Activated CD8-positive, alpha-beta T cell treated with anti-CD3 and anti-CD28 coated beads for 36 hours (primary cell): Measurements from ENCODE around the gene FOXP1. TPM values are rescaled to one million over a fixed set of nuclear protein-coding genes. Genes with fewer than 3 reads are reported as not detected.
A peak's percentile ranks its signal among the peaks of the same experiment; 100 is the strongest.

Source experiments
- ATAC-seq: fragments of 200-7000 bp; cut with Tn5 transposase; one replicate; pipeline ENCODE4 v1.10.0; 2021; ENCODE audit warnings: mild to moderate bottlenecking, moderate library complexity
- CTCF ChIA-PET: fragments of 350-600 bp; sonication (Branson Sonifier 250); formaldehyde crosslinking; loops from one replicate; lab custom pipeline; 2021; ENCODE audit warnings: antibody characterized with exemption; lab: Charles Lee
- POLR2A ChIA-PET: fragments of 350-600 bp; sonication (Branson Sonifier 250); formaldehyde crosslinking; loops from one replicate; lab custom pipeline; 2021; ENCODE audit warnings: antibody characterized with exemption; lab: Charles Lee
- DNase-seq: peaks from one replicate; pipeline ENCODE4 v3.0.0-alpha.2; 2020
- H3K27ac Mint-ChIP-seq: one replicate; pipeline ENCODE4 v1.8.0; 2021; ENCODE audit warnings: mild to moderate bottlenecking, mixed read lengths
- H3K27me3 Mint-ChIP-seq: one replicate; pipeline ENCODE4 v1.8.0; 2021; ENCODE audit warnings: mixed read lengths
- H3K36me3 Mint-ChIP-seq: one replicate; pipeline ENCODE4 v1.8.0; 2021; ENCODE audit warnings: low read depth, mixed read lengths
- H3K4me1 Mint-ChIP-seq: one replicate; pipeline ENCODE4 v1.8.0; 2021; ENCODE audit warnings: low read depth, mixed read lengths
- H3K4me3 Mint-ChIP-seq: one replicate; pipeline ENCODE4 v1.8.0; 2021; ENCODE audit warnings: mild to moderate bottlenecking, moderate library complexity, mixed read lengths
- H3K9me3 Mint-ChIP-seq: one replicate; pipeline ENCODE4 v1.8.0; 2021; ENCODE audit warnings: mixed read lengths
- intact Hi-C: fragments of 100-400 bp; cut with micrococcal nuclease; formaldehyde crosslinking; loops from one replicate; pipeline ENCODE4 v1.10.0; 2022
- total RNA-seq, 2 experiments: library from RNA; stranded (reverse); gene quantifications; one replicate each; pipeline ENCODE4 v1.2.3, GENCODE V29; 2021
- TF ChIP-seq, protein P1 (sequence below): fragments of 200-600 bp; IDR thresholded peaks from one replicate; pipeline ENCODE4 v1.8.0; 2022; ENCODE audit warnings: antibody characterized with exemption, mild to moderate bottlenecking

FOXP1 gene
- total RNA-seq, 2 experiments from 2014 or later = 145 to 153 TPM

DNA sequence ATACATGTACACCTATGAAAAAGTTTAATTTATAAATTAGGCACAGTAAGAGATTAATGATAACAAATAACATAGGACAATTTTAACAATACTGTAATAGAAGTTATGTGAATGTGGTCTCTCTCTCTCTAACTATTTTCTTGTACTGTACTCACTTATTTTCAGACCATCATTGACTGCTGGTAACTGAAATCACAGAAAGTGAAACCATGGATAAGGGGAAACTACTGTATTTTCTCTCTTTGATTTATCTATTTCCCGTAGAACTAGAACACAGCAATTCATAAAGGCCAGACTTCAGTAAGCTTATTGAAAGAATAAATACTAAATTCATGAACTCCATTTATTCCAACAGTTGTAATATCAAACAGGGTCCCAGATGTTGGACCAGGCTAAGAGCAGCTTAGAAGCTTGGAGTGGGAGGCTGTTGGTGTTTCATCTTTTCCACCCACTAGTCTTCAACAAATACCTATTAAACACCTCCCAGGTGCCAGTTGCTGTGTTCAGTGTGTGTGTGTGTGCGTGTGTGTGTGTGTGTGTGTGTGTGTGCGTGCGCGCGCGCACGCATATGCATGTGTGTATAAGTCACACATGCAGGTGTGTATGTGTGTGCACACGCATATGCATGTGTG, 235.4 kb downstream of the FOXP1 start:
- CTCF ChIA-PET = interaction anchor here (1.0 kb wide), 1 partner anchor 31 kb away, joined by 3 read pairs; no protein-coding TSS in a partner anchor
- peak; percentile 25 for DNase-seq

DNA sequence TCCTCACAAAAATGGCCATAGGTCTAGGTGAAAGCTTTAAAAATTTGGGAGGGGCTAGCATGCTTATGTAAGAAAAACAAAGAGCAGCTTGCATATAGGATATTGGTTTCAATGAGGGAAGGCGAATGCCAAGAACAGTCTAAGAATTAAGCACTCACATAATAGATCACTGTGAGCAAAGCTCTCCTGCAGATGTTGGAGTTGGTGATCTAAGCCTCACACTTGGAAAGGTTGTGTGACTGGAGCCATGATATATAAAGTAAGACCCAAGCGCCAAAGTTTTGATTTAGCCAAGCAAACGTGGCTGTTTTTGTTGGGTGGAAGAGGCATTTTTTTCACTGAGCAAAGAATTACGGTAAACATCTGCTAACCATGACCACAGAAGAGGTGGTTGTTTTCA, 237.5 kb downstream of the FOXP1 start:
- no peak overlapping the region for H3K27ac Mint-ChIP-seq
- DNase-seq (no peak), ATAC-seq (no peak)
- peaks cover 52% of the 10 kb centered on the region for H3K4me1 Mint-ChIP-seq
- peaks cover 28% of the 10 kb centered on the region for H3K36me3 Mint-ChIP-seq
- CTCF ChIA-PET = interaction anchor here (1.0 kb wide), 1 partner anchor 13 kb away, joined by 3 read pairs; no protein-coding TSS in a partner anchor
- POLR2A ChIA-PET = interaction anchor here (0.6 to 1.2 kb wide), 3 partner anchors 9 to 133 kb away, joined by 3 to 4 read pairs (median 3); no protein-coding TSS in a partner anchor
- peaks cover 7% of the 10 kb centered on the region for H3K9me3 Mint-ChIP-seq
- H3K4me3 Mint-ChIP-seq = no peak overlapping the region
- TF ChIP-seq, protein P1, sequence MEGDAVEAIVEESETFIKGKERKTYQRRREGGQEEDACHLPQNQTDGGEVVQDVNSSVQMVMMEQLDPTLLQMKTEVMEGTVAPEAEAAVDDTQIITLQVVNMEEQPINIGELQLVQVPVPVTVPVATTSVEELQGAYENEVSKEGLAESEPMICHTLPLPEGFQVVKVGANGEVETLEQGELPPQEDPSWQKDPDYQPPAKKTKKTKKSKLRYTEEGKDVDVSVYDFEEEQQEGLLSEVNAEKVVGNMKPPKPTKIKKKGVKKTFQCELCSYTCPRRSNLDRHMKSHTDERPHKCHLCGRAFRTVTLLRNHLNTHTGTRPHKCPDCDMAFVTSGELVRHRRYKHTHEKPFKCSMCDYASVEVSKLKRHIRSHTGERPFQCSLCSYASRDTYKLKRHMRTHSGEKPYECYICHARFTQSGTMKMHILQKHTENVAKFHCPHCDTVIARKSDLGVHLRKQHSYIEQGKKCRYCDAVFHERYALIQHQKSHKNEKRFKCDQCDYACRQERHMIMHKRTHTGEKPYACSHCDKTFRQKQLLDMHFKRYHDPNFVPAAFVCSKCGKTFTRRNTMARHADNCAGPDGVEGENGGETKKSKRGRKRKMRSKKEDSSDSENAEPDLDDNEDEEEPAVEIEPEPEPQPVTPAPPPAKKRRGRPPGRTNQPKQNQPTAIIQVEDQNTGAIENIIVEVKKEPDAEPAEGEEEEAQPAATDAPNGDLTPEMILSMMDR = no peak
- intact Hi-C loops = no loop called here
- no peaks in the 10 kb centered on the region for H3K27me3 Mint-ChIP-seq

More for the DNA sequence above, 235.4 kb downstream of the FOXP1 start:
- Mint-ChIP-seq H3K27me3 (no peaks in the 10 kb centered on the region), H3K4me3 (no peak overlapping the region), H3K4me1 (peaks cover 55% of the 10 kb centered on the region), H3K36me3 (peaks cover 13% of the 10 kb centered on the region), H3K27ac (peak overlapping the region; percentile 34), H3K9me3 (no peaks in the 10 kb centered on the region)
- POLR2A ChIA-PET = interaction anchor here (1.1 kb wide), 1 partner anchor 10 kb away, joined by 3 read pairs; no protein-coding TSS in a partner anchor
- ATAC-seq = peak; percentile 60
- TF ChIP-seq, protein P1 = no peak
- intact Hi-C loops = no loop called here

DNA sequence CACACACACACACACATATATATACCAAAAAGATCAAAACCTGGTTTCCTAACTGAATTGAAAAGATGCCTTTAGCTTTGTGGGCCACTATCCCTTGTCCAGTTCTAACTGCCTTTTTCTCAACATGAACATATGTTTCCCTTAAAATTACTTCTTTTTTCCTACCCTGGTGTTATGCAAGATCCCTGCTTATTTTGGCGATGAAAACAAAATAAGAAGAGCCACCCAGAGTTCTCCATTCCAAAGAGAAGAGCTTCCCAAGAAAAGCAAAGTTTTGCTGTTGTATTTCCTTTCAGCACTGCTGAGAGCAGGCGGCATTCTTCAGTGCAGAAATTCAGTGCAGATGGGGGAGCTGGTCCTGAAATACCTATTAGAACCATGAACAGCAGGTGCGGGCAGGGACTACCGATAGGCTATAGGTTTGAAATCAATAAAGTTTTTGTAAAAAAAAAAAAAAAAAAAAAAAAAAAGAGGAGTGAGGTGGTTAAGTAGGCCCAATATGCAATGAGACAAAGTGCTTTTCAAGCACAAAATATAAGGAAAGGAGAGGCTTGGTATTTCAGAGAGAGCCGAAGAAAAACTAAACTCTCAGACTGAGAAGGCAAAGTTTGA, 238.0 kb downstream of the FOXP1 start:
- Mint-ChIP-seq H3K27me3 (no peaks in the 10 kb centered on the region), H3K4me1 (peaks cover 47% of the 10 kb centered on the region), H3K4me3 (no peak overlapping the region), H3K27ac (no peak overlapping the region), H3K9me3 (peaks cover 11% of the 10 kb centered on the region), H3K36me3 (peaks cover 30% of the 10 kb centered on the region)
- ATAC-seq (no peak), DNase-seq (no peak)
- TF ChIP-seq, protein P1 = no peak
- POLR2A ChIA-PET = interaction anchor here (0.6 to 1.2 kb wide), 6 partner anchors 9 to 339 kb away, joined by 3 to 4 read pairs (median 3); no protein-coding TSS in a partner anchor
- CTCF ChIA-PET = interaction anchor here (1.0 kb wide), 1 partner anchor 12 kb away, joined by 3 read pairs; no protein-coding TSS in a partner anchor
- intact Hi-C loops = no loop called here

DNA sequence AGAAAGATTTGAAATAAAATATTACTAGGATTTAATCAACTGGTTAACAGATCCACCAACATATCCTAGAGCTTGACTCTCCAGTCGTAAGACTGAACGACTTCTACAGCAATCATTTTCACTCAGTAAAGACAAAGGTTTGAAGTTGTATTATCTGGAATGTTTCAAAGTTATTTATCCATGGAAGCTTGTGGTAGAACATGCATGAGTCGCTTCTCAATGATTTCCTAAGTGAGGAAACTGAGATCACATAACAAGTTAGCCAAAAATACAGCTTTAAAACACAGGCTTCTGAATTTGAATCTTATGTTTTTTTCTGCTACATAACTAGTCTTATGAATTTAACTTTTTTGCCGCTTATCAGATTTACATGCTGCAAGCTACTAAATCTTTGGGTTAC, 241.8 kb downstream of the FOXP1 start:
- ATAC-seq (no peak), DNase-seq (no peak)
- Mint-ChIP-seq H3K9me3 (peaks cover 11% of the 10 kb centered on the region), H3K4me1 (peaks cover 41% of the 10 kb centered on the region), H3K36me3 (peaks cover 30% of the 10 kb centered on the region), H3K27me3 (no peaks in the 10 kb centered on the region), H3K4me3 (no peak overlapping the region), H3K27ac (no peak overlapping the region)
- intact Hi-C loops = no loop called here
- POLR2A ChIA-PET = interaction anchor here (0.8 kb wide), 1 partner anchor 38 kb away, joined by 4 read pairs; no protein-coding TSS in a partner anchor
- TF ChIP-seq, protein P1 = no peak
- CTCF ChIA-PET = no interaction called here

DNA sequence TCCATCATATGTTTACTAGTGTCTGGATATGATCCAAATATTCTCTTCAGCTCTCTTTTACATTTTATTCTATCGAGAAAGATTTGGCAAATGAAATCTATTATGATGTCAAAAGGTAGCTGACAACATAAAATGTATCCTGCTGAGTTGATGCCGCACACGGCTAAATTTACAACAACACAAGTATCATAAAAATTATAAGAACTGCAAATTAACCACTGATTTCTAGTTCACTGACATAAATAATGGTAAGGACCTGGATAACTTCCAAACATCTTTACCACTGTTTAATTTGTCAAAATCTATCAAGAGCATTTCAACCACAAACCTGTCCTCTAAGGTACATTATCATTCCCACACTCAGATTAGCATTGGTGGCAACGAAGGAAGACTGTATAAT, 244.5 kb downstream of the FOXP1 start:
- DNase-seq = no peak
- ChIA-PET CTCF (no interaction called here), POLR2A (no interaction called here)
- Mint-ChIP-seq H3K9me3 (peaks cover 11% of the 10 kb centered on the region), H3K4me1 (peaks cover 42% of the 10 kb centered on the region), H3K27me3 (no peaks in the 10 kb centered on the region), H3K27ac (no peak overlapping the region), H3K36me3 (peaks cover 25% of the 10 kb centered on the region), H3K4me3 (no peak overlapping the region)
- TF ChIP-seq, protein P1 = no peak
- intact Hi-C loops = no loop called here
- no peak for ATAC-seq
